ENCODE results near the gene WASF3.

DNA sequence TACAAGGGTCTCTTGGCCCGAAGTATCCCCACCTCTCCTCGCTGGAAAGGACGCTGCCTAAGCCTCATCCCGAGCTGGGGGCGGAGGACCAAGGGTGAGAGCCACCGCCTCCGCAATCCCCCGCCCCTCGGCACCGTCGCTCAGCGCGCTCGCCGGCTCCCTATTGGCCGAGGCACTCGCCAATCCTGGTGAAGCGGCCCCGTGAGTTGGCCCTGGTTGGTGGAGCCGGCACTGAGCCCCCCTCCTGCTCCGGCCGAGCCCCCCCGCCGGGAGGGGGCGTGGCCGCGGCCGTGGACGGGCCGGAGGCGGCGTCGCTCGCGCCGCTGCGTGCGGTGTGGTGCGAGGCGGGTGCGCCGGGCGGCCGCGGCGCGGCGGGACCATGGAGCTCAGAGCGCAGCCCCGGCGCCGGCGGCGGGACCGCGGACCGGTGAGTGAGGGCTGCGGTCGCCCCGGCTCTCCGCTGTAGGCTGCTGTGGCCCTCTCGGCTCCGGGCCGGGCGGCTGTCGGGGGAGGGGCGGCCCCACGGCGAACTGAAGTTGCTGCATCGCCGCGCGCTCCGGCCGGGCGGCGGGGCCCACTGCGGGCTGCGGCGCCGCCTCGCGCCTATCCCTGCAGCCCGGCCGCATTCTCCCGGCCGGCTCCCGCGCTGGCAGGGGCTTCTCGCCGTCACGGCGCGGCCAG lies at the start of gene WASF3:
- TF ChIP-seq ZNF274 (IDR thresholded peaks at IDR 0.05; ENCODE audit: low read depth, low read length) (no peak), YY1 (IDR thresholded peaks at IDR 0.05; ENCODE audit: insufficient read depth, insufficient read length) (no peak), SUZ12 (IDR thresholded peaks at IDR 0.05; ENCODE audit: extremely low read depth, insufficient read depth, insufficient read length) (no peak)
